GM12878 (cell line): Measurements from ENCODE around the gene PODXL2. TPM values are rescaled to one million over a fixed set of nuclear protein-coding genes. Genes with fewer than 3 reads are reported as not detected.

Source experiments
- ATAC-seq: fragments of 200-7000 bp; cut with Tn5 transposase; 3 replicates; pipeline ENCODE4 v1.9.1; 2020; ENCODE audit warnings: mild to moderate bottlenecking, moderate library complexity
- BruUV-seq: library from RNA; stranded (reverse); fragments of 400-500 nt; replicated peaks from 2 replicates; lab custom pipeline; 2021; lab: Mats Ljungman, UMichigan
- CTCF ChIA-PET: fragments of 300-600 bp; sonication (Branson Sonifier 250); formaldehyde crosslinking; extraction: SDS; loops from one replicate; lab custom pipeline; 2021; ENCODE audit warnings: inconsistent platforms; lab: Yijun Ruan, JAX
- POLR2A ChIA-PET: fragments of 350-600 bp; formaldehyde crosslinking; extraction: SDS; loops from one replicate; lab custom pipeline; 2021; ENCODE audit warnings: inconsistent platforms; lab: Charles Lee
- RAD21 ChIA-PET: fragments of 300-600 bp; sonication (Branson Sonifier 250); formaldehyde crosslinking; loops from one replicate; lab custom pipeline; 2023; ENCODE audit warnings: antibody characterized with exemption; ENCODE audit not compliant: unreplicated experiment; lab: Charles Lee
- SMC1A ChIA-PET: fragments of 300-600 bp; sonication (Branson Sonifier 250); formaldehyde crosslinking; loops from one replicate; lab custom pipeline; 2023; ENCODE audit not compliant: unreplicated experiment, uncharacterized antibody; lab: Charles Lee
- DNase-seq: peaks from one replicate; pipeline ENCODE4 v3.0.0-alpha.2; 2011; ENCODE audit warnings: low read depth, low spot score
- FAIRE-seq: peaks from 3 replicates; lab custom pipeline; 2011; peaks lifted over from hg19 to GRCh38; lab: Jason Lieb, UNC
- H2AFZ ChIP-seq: 2 replicates; pipeline ENCODE4 v1.6.0; 2011; ENCODE audit warnings: low read depth, low read length, control low read depth; ENCODE audit not compliant: control insufficient read depth
- H3K27ac ChIP-seq: 2 replicates; pipeline ENCODE4 v1.5.1; 2011; ENCODE audit warnings: control low read depth; ENCODE audit not compliant: control insufficient read depth, insufficient read depth
- H3K27me3 ChIP-seq, 2 experiments: replicated peaks in 1 of 2; 2 replicates each; pipeline versions ENCODE4 v1.6.0 to v1.6.1; 2011; ENCODE audit warnings: low read length in 1 of 2; ENCODE audit not compliant: control insufficient read depth in 2 of 2, insufficient read depth in 2 of 2
- H3K36me3 ChIP-seq, 2 experiments: 2 replicates each; pipeline ENCODE4 v1.5.1; 2011; ENCODE audit warnings: low read length in 1 of 2; ENCODE audit not compliant: control insufficient read depth in 2 of 2, insufficient read depth in 2 of 2
- H3K4me1 ChIP-seq: 2 replicates; pipeline ENCODE4 v1.6.1; 2011; ENCODE audit warnings: mild to moderate bottlenecking, low read length, moderate library complexity, mixed read lengths; ENCODE audit not compliant: control insufficient read depth, insufficient read depth
- H3K4me2 ChIP-seq: 2 replicates; pipeline ENCODE4 v1.6.0; 2011; ENCODE audit warnings: control low read depth; ENCODE audit not compliant: control insufficient read depth, insufficient read depth
- H3K4me3 ChIP-seq: fragments of 200-600 bp; sonication (generic); 2 replicates; pipeline ENCODE4 v1.5.1; 2016
- H3K79me2 ChIP-seq: 2 replicates; pipeline ENCODE4 v1.6.0; 2011; ENCODE audit warnings: low read length; ENCODE audit not compliant: control insufficient read depth, insufficient read depth
- H3K9ac ChIP-seq: 2 replicates; pipeline ENCODE4 v1.8.0; 2011; ENCODE audit warnings: low read length, control low read depth, mixed read lengths; ENCODE audit not compliant: control insufficient read depth, insufficient read depth
- H3K9me3 ChIP-seq: replicated peaks from 3 replicates; pipeline ENCODE4 v1.5.1; 2011; ENCODE audit warnings: mild to moderate bottlenecking, low read length; ENCODE audit not compliant: control insufficient read depth, insufficient read depth
- H4K20me1 ChIP-seq: 2 replicates; pipeline ENCODE4 v1.6.0; 2011; ENCODE audit not compliant: control insufficient read depth, insufficient read depth
- BACH1 ChIP-seq: fragments of 450-650 bp; IDR thresholded peaks from 2 replicates; pipeline ENCODE4 v1.6.1; 2017; ENCODE audit warnings: mild to moderate bottlenecking, borderline replicate concordance
- ELK1 ChIP-seq: IDR thresholded peaks from 2 replicates; pipeline ENCODE4 v1.6.1; 2012; ENCODE audit warnings: low read depth, low read length, improper control_type of control experiment
- FOXM1 ChIP-seq: IDR thresholded peaks from 2 replicates; pipeline ENCODE4 v1.6.1; 2012; ENCODE audit warnings: low read depth, mild to moderate bottlenecking, inconsistent platforms, low read length, moderate library complexity
- GABPA ChIP-seq: IDR thresholded peaks from 2 replicates; pipeline ENCODE4 v1.6.1; 2014; ENCODE audit warnings: antibody characterized with exemption, low read depth, mild to moderate bottlenecking, inconsistent platforms
- IRF4 ChIP-seq: IDR thresholded peaks from 2 replicates; pipeline ENCODE4 v1.6.1; 2011; ENCODE audit warnings: low read depth, low read length
- KLF5 ChIP-seq: fragments of 450-650 bp; IDR thresholded peaks from 2 replicates; pipeline ENCODE4 v1.6.1; 2014; ENCODE audit warnings: mild to moderate bottlenecking; ENCODE audit not compliant: partially characterized antibody
- LARP7 ChIP-seq: fragments of 450-650 bp; IDR thresholded peaks from 2 replicates; pipeline ENCODE4 v1.6.1; 2017; ENCODE audit warnings: mild to moderate bottlenecking
- MTA2 ChIP-seq: fragments of 450-650 bp; IDR thresholded peaks from 2 replicates; pipeline ENCODE4 v1.6.1; 2016; ENCODE audit warnings: low read depth, mild to moderate bottlenecking, moderate library complexity
- NR2C2 ChIP-seq: IDR thresholded peaks from 2 replicates; pipeline ENCODE4 v1.6.1; 2011; ENCODE audit warnings: borderline replicate concordance, low read depth; ENCODE audit not compliant: control insufficient read depth, insufficient read length
- PAX8 ChIP-seq: fragments of 450-650 bp; IDR thresholded peaks from 2 replicates; pipeline ENCODE4 v1.6.1; 2017; ENCODE audit warnings: mild to moderate bottlenecking, moderate library complexity
- PKNOX1 ChIP-seq: fragments of 450-650 bp; IDR thresholded peaks from 2 replicates; pipeline ENCODE4 v1.6.1; 2016; ENCODE audit warnings: mild to moderate bottlenecking
- POLR2AphosphoS5 ChIP-seq: IDR thresholded peaks from 2 replicates; pipeline ENCODE4 v1.6.1; 2011; ENCODE audit warnings: mild to moderate bottlenecking, low read length, inconsistent platforms
- RAD21 ChIP-seq: IDR thresholded peaks from 2 replicates; pipeline ENCODE4 v1.6.1; 2011; ENCODE audit warnings: mild to moderate bottlenecking, low read depth, low read length, moderate library complexity; ENCODE audit not compliant: insufficient read depth
- STAT1 ChIP-seq: fragments of 450-650 bp; conservative IDR thresholded peaks from 2 replicates; pipeline ENCODE4 v1.6.1; 2014; ENCODE audit warnings: antibody characterized with exemption, mild to moderate bottlenecking
- ZBTB33 ChIP-seq: fragments of 450-650 bp; IDR thresholded peaks from 2 replicates; pipeline ENCODE4 v1.6.1; 2017; ENCODE audit warnings: mild to moderate bottlenecking
- WGBS: methylation state at CpG from one replicate; pipeline ENCODE4 v1.1.6; 2016; ENCODE audit warnings: low lambda C conversion rate; ENCODE audit not compliant: insufficient replicate concordance, insufficient coverage; ENCODE audit errors: missing lambda C conversion rate; 5-methylcytosine and 5-hydroxymethylcytosine counted together
- in situ Hi-C: fragments of 300-500 bp; cut with MboI; formaldehyde crosslinking; loops from 9 replicates; pipeline ENCODE4 v1.14.3; 2018; ENCODE audit warnings: mixed read lengths
- intact Hi-C: fragments of 100-400 bp; cut with micrococcal nuclease; formaldehyde crosslinking; loops from one replicate; pipeline ENCODE4 v1.14.2; 2022; ENCODE audit not compliant: unreplicated experiment
- polyA plus RNA-seq, 11 experiments: library from polyadenylated mRNA; depleted of rRNA in 4 of 11; unstranded in 6 of 11; stranded (reverse) in 5 of 11; fragments of >200 nt; fragmentation: Nextera tagmentation in 4 of 11; fragmentation: Illumina TruSeq in 1 of 11; extraction: Ambion mirVana in 4 of 11; extraction: Trizol in 1 of 11; gene quantifications; 1 replicate in 1 of 11; 2 replicates in 10 of 11; pipeline versions ENCODE4 v1.2.1 to v1.2.3, GENCODE V29; 2011 to 2016; ENCODE audit warnings: inconsistent platforms in 2 of 11, missing spikeins in 2 of 11, low read depth in 1 of 11
- total RNA-seq, 4 experiments: library from RNA; depleted of rRNA in 3 of 4; stranded (reverse); fragments of >200 nt in 3 of 4; fragmentation: Illumina TruSeq in 1 of 4; extraction: Trizol in 1 of 4; gene quantifications; 2 replicates each; pipeline versions ENCODE4 v1.2.1 to v1.2.3, GENCODE V29; 2013 to 2021

Gene PODXL2
- total and polyA plus RNA-seq, 10 of the 15 experiments (the other 5 are each of a cell fraction or from before 2014, with no cell fraction given) = 0.03 to 24.4 (median 13.6) TPM; not detected in 2

GRCh38 chr3:127669541-127670228, 40.7 kb downstream of the PODXL2 start:
- Histone ChIP-seq H3K9ac (no peak overlapping the region), H2AFZ (no peak overlapping the region), H3K79me2 (peaks cover 7% of the 10 kb centered on the region), H3K9me3 (no peaks in the 10 kb centered on the region), H3K36me3 (no peaks in the 10 kb centered on the region), H3K4me2 (no peak overlapping the region), H4K20me1 (no peaks in the 10 kb centered on the region), H3K4me1 (peaks cover 11% of the 10 kb centered on the region; the same call in 1 of the 2 replicates), H3K27ac (no peak overlapping the region), H3K27me3 (no peaks in the 10 kb centered on the region), H3K4me3 (no peak overlapping the region)
- WGBS = 82% methylated on average over 14 of the region's 14 CpGs
- ChIA-PET CTCF (no interaction called here), RAD21 (no interaction called here), POLR2A (no interaction called here), SMC1A (interaction anchor here (1.2 kb wide), 1 partner anchor 165 kb away, joined by 3 read pairs; no protein-coding TSS in a partner anchor)
- DNase-seq (no peak), ATAC-seq (no peak), FAIRE-seq (no peak)
- TF ChIP-seq FOXM1 (no peak), NR2C2 (no peak), PAX8 (no peak), LARP7 (no peak), IRF4 (no peak), POLR2AphosphoS5 (no peak)
- in situ Hi-C loops (no loop called here), intact Hi-C loops (no loop called here)
- BruUV-seq = no TSS peak

GRCh38 chr3:127670229-127670559, 41.2 kb downstream of the PODXL2 start:
- ATAC-seq (no peak), FAIRE-seq (no peak), DNase-seq (no peak)
- CTCF ChIA-PET = no interaction called here
- Histone ChIP-seq H3K27me3 (no peaks in the 10 kb centered on the region), H3K79me2 (peaks cover 7% of the 10 kb centered on the region), H3K4me2 (no peak overlapping the region), H3K4me1 (peaks cover 11% of the 10 kb centered on the region; the same call in 1 of the 2 replicates), H3K27ac (no peak overlapping the region), H4K20me1 (no peaks in the 10 kb centered on the region), H2AFZ (no peak overlapping the region), H3K9me3 (no peaks in the 10 kb centered on the region), H3K9ac (no peak overlapping the region), H3K36me3 (no peaks in the 10 kb centered on the region), H3K4me3 (no peak overlapping the region)
- intact Hi-C loops = no loop called here
- in situ Hi-C loops = no loop called here
- POLR2A ChIA-PET = no interaction called here
- 88% methylated on average over 7 of the region's 7 CpGs for WGBS
- RAD21 ChIA-PET = no interaction called here
- no TSS peak for BruUV-seq
- SMC1A ChIA-PET = no interaction called here
- no peak for TF ChIP-seq MTA2
- TF ChIP-seq RAD21 = no peak
- TF ChIP-seq ELK1 = no peak
- TF ChIP-seq LARP7 = no peak
- TF ChIP-seq GABPA = no peak
- TF ChIP-seq ZBTB33 = no peak
- no peak for TF ChIP-seq PKNOX1
- no peak for TF ChIP-seq KLF5
- TF ChIP-seq STAT1 = no peak
- no peak for TF ChIP-seq BACH1
